Pancreas (tissue), 10 donors: ENCODE results near the gene VSIG4. TPM values are rescaled to one million over a fixed set of nuclear protein-coding genes. Genes with fewer than 3 reads are reported as not detected.
A peak's percentile ranks its signal among the peaks of the same experiment; 100 is the strongest.
"Not testable (repeated sequence)": the region's sequence is repeated elsewhere in the genome, so short reads cannot be mapped to it uniquely, and the experiment has no call there.

Source experiments
- ATAC-seq, 4 donors: fragments of 200-7000 bp; cut with Tn5 transposase; one replicate each; pipeline versions ENCODE4 v1.8.0 to v1.9.1; 2020; ENCODE audit warnings: mild to moderate bottlenecking in 4 of 4, moderate library complexity in 4 of 4
- DNase-seq, 6 donors: peaks; one replicate each; pipeline ENCODE4 v3.0.0-alpha.2; 2020
- FAIRE-seq: peaks from 2 replicates; lab custom pipeline; 2012; peaks lifted over from hg19 to GRCh38; lab: Jason Lieb, UNC
- H3K27ac ChIP-seq, 4 donors: fragments of 200-600 bp; sonication (generic); 1 replicate in 3 of 4; 2 replicates in 1 of 4; pipeline versions ENCODE4 v1.5.0 to v1.8.0; 2020
- H3K27me3 ChIP-seq, 4 donors: fragments of 200-600 bp; one replicate each; pipeline ENCODE4 v1.8.0; 2021
- H3K36me3 ChIP-seq, 3 donors: fragments of 200-600 bp; sonication (generic) in 1 of 3; one replicate each; pipeline versions ENCODE4 v1.5.0 to v1.8.0; 2020 to 2021
- H3K4me1 ChIP-seq, 3 donors: fragments of 200-600 bp; one replicate each; pipeline ENCODE4 v1.8.0; 2021
- H3K4me3 ChIP-seq, 4 donors: fragments of 200-600 bp; sonication (generic) in 2 of 4; one replicate each; pipeline versions ENCODE4 v1.5.0 to v1.8.0; 2020 to 2021
- H3K9me3 ChIP-seq, 4 donors: fragments of 200-600 bp; one replicate each; pipeline ENCODE4 v1.8.0; 2021
- whole genome bisulfite sequencing, 2 donors: extraction: QIAGEN DNeasy Blood & Tissue Kit; methylation state at CpG; one replicate each; pipeline ENCODE4 v1.1.7; 2013; 5-methylcytosine and 5-hydroxymethylcytosine counted together
- intact Hi-C, 3 donors: fragments of 100-400 bp; cut with DNase I; formaldehyde crosslinking; loops; one replicate each; pipeline versions ENCODE4 v1.11.1 to v1.14.2; 2022
- polyA plus RNA-seq, 2 donors: library from polyadenylated mRNA; stranded (reverse); fragments of 200-250 nt; gene quantifications; one replicate each; pipeline ENCODE4 v1.2.3, GENCODE V29; 2013
- total RNA-seq, 6 donors: library from RNA; stranded (reverse); fragmentation: NEBNext Ultra II Directional in 4 of 6; extraction: Animal tissue kit (Norgen Biotek cat#: 25700) in 4 of 6; gene quantifications; one replicate each; pipeline versions ENCODE4 v1.2.1 to v1.2.4, GENCODE V29; 2021 to 2023
- TF ChIP-seq, protein P1 (sequence below), 4 donors: fragments of 200-600 bp; sonication (generic) in 3 of 4; IDR thresholded peaks; one replicate each; pipeline versions ENCODE4 v1.5.0 to v1.8.0; 2021; ENCODE audit warnings: antibody characterized with exemption in 4 of 4
- donor health status: healthy with polysubstance abuse.
- donor health status: DM: no; HTN: no; CAD: no; lungs with moderate emphysema.
- donor health status: DM: no; HTN: no; CAD: no.
- donor health status: control.
- donor health status: control.
- donor health status: Bipolar disorder and iron deficiency.
- donor health status: DM: yes; HTN: yes; CAD: no.
- donor health status: DM: no; HTN: no; CAD: no.
- donor health status: DM: no; HTN: no; CAD: no.
- donor health status: DM: yes; HTN: yes; CAD: no.

VSIG4 gene
- total RNA-seq (10 to 100 TPM in 3 of 6 donors, 1 to 10 TPM in 3; 1.4 to 42.6 (median 8.5) TPM), polyA plus RNA-seq (1 to 10 TPM; 4.2 to 5.1 TPM)

GRCh38 chrX:66039944-66040343 lies at the start of gene VSIG4:
TSS of gene VSIG4 (minus strand) at chrX:66040080. CDS start at chrX:66039998, 82 bp downstream.
- no peak for FAIRE-seq
- no peak for DNase-seq
- no peak within 1 kb of the TSS for H3K27ac ChIP-seq
- peak in 2 of 4 donors; percentile 30 to 52 for ATAC-seq
- H3K9me3 ChIP-seq = no peaks in the 10 kb centered on the region
- intact Hi-C loops = no loop called here
- H3K36me3 ChIP-seq = no peaks in the 10 kb centered on the region
- H3K27me3 ChIP-seq = no peaks in the 10 kb centered on the region
- H3K4me3 ChIP-seq = no peak within 1 kb of the TSS
- TF ChIP-seq, protein P1, sequence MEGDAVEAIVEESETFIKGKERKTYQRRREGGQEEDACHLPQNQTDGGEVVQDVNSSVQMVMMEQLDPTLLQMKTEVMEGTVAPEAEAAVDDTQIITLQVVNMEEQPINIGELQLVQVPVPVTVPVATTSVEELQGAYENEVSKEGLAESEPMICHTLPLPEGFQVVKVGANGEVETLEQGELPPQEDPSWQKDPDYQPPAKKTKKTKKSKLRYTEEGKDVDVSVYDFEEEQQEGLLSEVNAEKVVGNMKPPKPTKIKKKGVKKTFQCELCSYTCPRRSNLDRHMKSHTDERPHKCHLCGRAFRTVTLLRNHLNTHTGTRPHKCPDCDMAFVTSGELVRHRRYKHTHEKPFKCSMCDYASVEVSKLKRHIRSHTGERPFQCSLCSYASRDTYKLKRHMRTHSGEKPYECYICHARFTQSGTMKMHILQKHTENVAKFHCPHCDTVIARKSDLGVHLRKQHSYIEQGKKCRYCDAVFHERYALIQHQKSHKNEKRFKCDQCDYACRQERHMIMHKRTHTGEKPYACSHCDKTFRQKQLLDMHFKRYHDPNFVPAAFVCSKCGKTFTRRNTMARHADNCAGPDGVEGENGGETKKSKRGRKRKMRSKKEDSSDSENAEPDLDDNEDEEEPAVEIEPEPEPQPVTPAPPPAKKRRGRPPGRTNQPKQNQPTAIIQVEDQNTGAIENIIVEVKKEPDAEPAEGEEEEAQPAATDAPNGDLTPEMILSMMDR (IDR thresholded peaks at IDR 0.05) = no peak
- no peaks in the 10 kb centered on the region for H3K4me1 ChIP-seq
- 73 to 77% methylated on average over 2 of the region's 2 CpGs for WGBS, 2 donors

GRCh38 chrX:66076801-66077200 lies 36.9 kb upstream of the VSIG4 start:
- TF ChIP-seq, protein P1 (IDR thresholded peaks at IDR 0.05) = no peak
- 34 to 72% methylated on average over 1 of the region's 1 CpG for WGBS, 2 donors
- no peaks in the 10 kb centered on the region for H3K4me1 ChIP-seq
- H3K27ac ChIP-seq = no peak overlapping the region
- H3K4me3 ChIP-seq = no peak overlapping the region
- DNase-seq (no peak), FAIRE-seq (no peak), ATAC-seq (no peak)
- H3K36me3 ChIP-seq = no peaks in the 10 kb centered on the region
- no peaks in the 10 kb centered on the region for H3K27me3 ChIP-seq
- intact Hi-C loops = no loop called here
- H3K9me3 ChIP-seq = no peaks in the 10 kb centered on the region

DNA sequence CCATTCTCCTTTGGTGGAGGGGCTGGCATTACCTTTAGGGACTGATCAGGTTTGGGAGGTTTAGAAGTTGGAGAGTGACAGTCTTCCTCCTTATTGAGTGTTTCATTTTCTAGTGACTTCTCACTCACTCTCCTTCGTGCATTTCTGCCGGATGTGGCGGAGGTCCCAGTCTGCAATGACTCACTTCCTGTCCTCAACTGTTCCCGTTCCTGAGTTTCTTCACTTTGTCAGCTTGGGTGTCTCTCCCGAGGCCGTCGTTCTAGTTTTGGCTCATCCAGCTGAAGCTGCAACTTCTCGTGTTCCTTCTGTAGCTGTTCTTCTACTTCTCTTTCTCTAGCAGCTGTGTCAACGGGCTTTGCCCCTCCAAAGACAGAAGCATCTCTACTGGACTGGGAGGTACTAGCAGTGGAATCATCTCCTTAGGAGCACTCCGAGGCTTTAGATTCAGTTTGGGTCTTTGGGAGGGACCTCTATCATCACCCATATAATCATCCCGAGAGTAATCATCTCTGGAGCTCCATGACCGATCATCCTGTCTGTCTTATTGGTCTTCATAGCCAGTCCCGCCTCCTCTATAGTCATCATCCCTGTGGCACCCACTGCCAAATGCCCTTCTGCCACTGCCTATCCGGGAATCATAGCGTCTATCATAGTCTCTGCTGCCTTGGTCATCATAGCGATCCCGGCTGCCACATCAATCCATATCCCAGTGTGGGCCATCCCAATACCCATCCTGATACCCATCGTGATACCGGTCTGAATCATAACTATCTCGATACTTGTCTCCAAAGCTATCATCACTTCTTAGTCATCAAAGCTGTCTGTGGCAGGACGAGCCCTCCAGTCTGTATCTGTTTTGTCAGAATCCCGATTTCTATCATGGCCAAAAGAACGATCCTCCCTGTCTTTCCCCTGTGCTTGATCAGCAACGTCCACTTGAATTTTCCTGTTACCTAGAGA lies 35.3 kb upstream of the VSIG4 start:
- 54 to 66% methylated on average over 24 of the region's 24 CpGs for WGBS, 2 donors
- FAIRE-seq (no peak), DNase-seq (peak in 1 of 6 donors; percentile 34), ATAC-seq (peak in 1 of 4 donors; percentile 43)
- Histone ChIP-seq H3K27ac (no peak overlapping the region), H3K36me3 (no peaks in the 10 kb centered on the region), H3K4me3 (no peak overlapping the region), H3K9me3 (no peaks in the 10 kb centered on the region), H3K27me3 (no peaks in the 10 kb centered on the region), H3K4me1 (no peaks in the 10 kb centered on the region)
- TF ChIP-seq, protein P1 (IDR thresholded peaks at IDR 0.05) = no peak
- intact Hi-C loops = no loop called here

DNA sequence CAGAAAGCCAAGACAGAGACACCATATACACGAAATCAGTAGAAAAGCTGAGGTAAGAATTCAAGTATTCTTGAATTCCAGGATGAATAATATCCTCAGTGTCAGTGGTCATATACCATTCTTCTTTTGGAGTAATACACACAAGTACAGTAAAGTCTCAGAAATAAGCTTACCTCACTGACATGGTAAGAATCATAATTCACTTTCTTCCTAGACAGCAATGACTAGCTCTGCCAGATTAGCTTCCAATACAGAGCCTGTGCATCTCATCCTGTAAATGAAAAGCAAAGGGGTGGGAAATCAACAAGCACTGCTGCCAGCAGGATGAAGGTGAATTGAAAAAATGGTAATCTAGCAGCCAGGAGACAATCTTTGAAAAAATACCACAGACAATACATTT lies 31.2 kb upstream of the VSIG4 start:
- ATAC-seq (no peak), DNase-seq (no peak), FAIRE-seq (no peak)
- H3K36me3 ChIP-seq = no peaks in the 10 kb centered on the region
- H3K4me3 ChIP-seq = no peak overlapping the region
- H3K27ac ChIP-seq = no peak overlapping the region
- peaks cover 0 to 3% (median 0%) of the 10 kb centered on the region in 4 donors for H3K27me3 ChIP-seq
- H3K4me1 ChIP-seq = no peaks in the 10 kb centered on the region
- 12 to 24% methylated on average over 1 of the region's 1 CpG for WGBS, 2 donors
- H3K9me3 ChIP-seq = no peaks in the 10 kb centered on the region
- TF ChIP-seq, protein P1 (IDR thresholded peaks at IDR 0.05) = no peak
- intact Hi-C loops = no loop called here

DNA sequence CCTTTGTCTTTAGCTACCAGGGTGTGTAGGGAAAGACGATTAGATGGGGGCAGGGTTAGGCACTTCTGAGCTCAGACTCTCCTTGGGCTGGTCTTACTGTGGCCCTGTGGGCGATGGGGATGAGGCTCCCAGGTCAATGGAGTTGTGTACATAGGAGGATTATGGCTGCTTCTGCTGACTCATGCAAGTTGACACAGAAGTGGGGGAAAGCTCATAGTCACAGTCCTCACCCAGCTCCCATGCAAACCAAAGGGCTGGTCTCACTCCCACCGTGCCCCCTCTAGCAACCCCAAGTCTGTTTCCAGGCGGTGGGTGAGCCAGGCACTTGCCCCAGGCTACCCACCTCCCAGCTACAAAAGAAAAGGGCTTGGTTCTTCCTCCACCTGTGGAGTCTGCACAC lies 24.4 kb upstream of the VSIG4 start:
- Histone ChIP-seq H3K9me3 (no peaks in the 10 kb centered on the region), H3K4me1 (no peaks in the 10 kb centered on the region), H3K27ac (no peak overlapping the region), H3K36me3 (no peaks in the 10 kb centered on the region), H3K4me3 (no peak overlapping the region), H3K27me3 (peaks cover 0 to 14% (median 3%) of the 10 kb centered on the region in 4 donors)
- peak in 1 of 6 donors; percentile 19 for DNase-seq
- 46 to 51% methylated on average over 4 of the region's 4 CpGs for WGBS, 2 donors
- ATAC-seq = no peak
- no peak for FAIRE-seq
- TF ChIP-seq, protein P1 (IDR thresholded peaks at IDR 0.05) = no peak
- intact Hi-C loops = no loop called here

- H3K27me3 ChIP-seq, H3K4me1 ChIP-seq, H3K27ac ChIP-seq, H3K36me3 ChIP-seq, intact Hi-C loops, FAIRE-seq, H3K9me3 ChIP-seq, DNase-seq, ATAC-seq, H3K4me3 ChIP-seq: not testable (repeated sequence)
- 47 to 52% methylated on average over 5 of the region's 5 CpGs for WGBS, 2 donors
These were observed 17.1 kb upstream of the VSIG4 start for GRCh38 chrX:66057019-66057418.
